GM12878 (cell line): Measurements from ENCODE around the gene TXNDC8. TPM values are rescaled to one million over a fixed set of nuclear protein-coding genes. Genes with fewer than 3 reads are reported as not detected.

Experiments
- ATAC-seq: fragments of 200-7000 bp; cut with Tn5 transposase; 3 replicates; pipeline ENCODE4 v1.9.1; 2020; ENCODE audit warnings: mild to moderate bottlenecking, moderate library complexity
- BruUV-seq: library from RNA; stranded (reverse); fragments of 400-500 nt; replicated peaks from 2 replicates; lab custom pipeline; 2021; lab: Mats Ljungman, UMichigan
- CTCF ChIA-PET: fragments of 300-600 bp; sonication (Branson Sonifier 250); formaldehyde crosslinking; extraction: SDS; loops from one replicate; lab custom pipeline; 2021; ENCODE audit warnings: inconsistent platforms; lab: Yijun Ruan, JAX
- POLR2A ChIA-PET: fragments of 350-600 bp; formaldehyde crosslinking; extraction: SDS; loops from one replicate; lab custom pipeline; 2021; ENCODE audit warnings: inconsistent platforms; lab: Charles Lee
- RAD21 ChIA-PET: fragments of 300-600 bp; sonication (Branson Sonifier 250); formaldehyde crosslinking; loops from one replicate; lab custom pipeline; 2023; ENCODE audit warnings: antibody characterized with exemption; ENCODE audit not compliant: unreplicated experiment; lab: Charles Lee
- SMC1A ChIA-PET: fragments of 300-600 bp; sonication (Branson Sonifier 250); formaldehyde crosslinking; loops from one replicate; lab custom pipeline; 2023; ENCODE audit not compliant: unreplicated experiment, uncharacterized antibody; lab: Charles Lee
- DNase-seq: peaks from one replicate; pipeline ENCODE4 v3.0.0-alpha.2; 2011; ENCODE audit warnings: low read depth, low spot score
- FAIRE-seq: peaks from 3 replicates; lab custom pipeline; 2011; peaks lifted over from hg19 to GRCh38; lab: Jason Lieb, UNC
- H2AFZ ChIP-seq: 2 replicates; pipeline ENCODE4 v1.6.0; 2011; ENCODE audit warnings: low read depth, low read length, control low read depth; ENCODE audit not compliant: control insufficient read depth
- H3K27ac ChIP-seq: 2 replicates; pipeline ENCODE4 v1.5.1; 2011; ENCODE audit warnings: control low read depth; ENCODE audit not compliant: control insufficient read depth, insufficient read depth
- H3K27me3 ChIP-seq, 2 experiments: replicated peaks in 1 of 2; 2 replicates each; pipeline versions ENCODE4 v1.6.0 to v1.6.1; 2011; ENCODE audit warnings: low read length in 1 of 2; ENCODE audit not compliant: control insufficient read depth in 2 of 2, insufficient read depth in 2 of 2
- H3K36me3 ChIP-seq, 2 experiments: 2 replicates each; pipeline ENCODE4 v1.5.1; 2011; ENCODE audit warnings: low read length in 1 of 2; ENCODE audit not compliant: control insufficient read depth in 2 of 2, insufficient read depth in 2 of 2
- H3K4me1 ChIP-seq: 2 replicates; pipeline ENCODE4 v1.6.1; 2011; ENCODE audit warnings: mild to moderate bottlenecking, low read length, moderate library complexity, mixed read lengths; ENCODE audit not compliant: control insufficient read depth, insufficient read depth
- H3K4me2 ChIP-seq: 2 replicates; pipeline ENCODE4 v1.6.0; 2011; ENCODE audit warnings: control low read depth; ENCODE audit not compliant: control insufficient read depth, insufficient read depth
- H3K4me3 ChIP-seq: fragments of 200-600 bp; sonication (generic); 2 replicates; pipeline ENCODE4 v1.5.1; 2016
- H3K79me2 ChIP-seq: 2 replicates; pipeline ENCODE4 v1.6.0; 2011; ENCODE audit warnings: low read length; ENCODE audit not compliant: control insufficient read depth, insufficient read depth
- H3K9ac ChIP-seq: 2 replicates; pipeline ENCODE4 v1.8.0; 2011; ENCODE audit warnings: low read length, control low read depth, mixed read lengths; ENCODE audit not compliant: control insufficient read depth, insufficient read depth
- H3K9me3 ChIP-seq: replicated peaks from 3 replicates; pipeline ENCODE4 v1.5.1; 2011; ENCODE audit warnings: mild to moderate bottlenecking, low read length; ENCODE audit not compliant: control insufficient read depth, insufficient read depth
- H4K20me1 ChIP-seq: 2 replicates; pipeline ENCODE4 v1.6.0; 2011; ENCODE audit not compliant: control insufficient read depth, insufficient read depth
- ATF7 ChIP-seq: fragments of 450-650 bp; IDR thresholded peaks from 2 replicates; pipeline ENCODE4 v1.6.1; 2016; ENCODE audit warnings: low read depth, mild to moderate bottlenecking
- BMI1 ChIP-seq: fragments of 450-650 bp; IDR thresholded peaks from 2 replicates; pipeline ENCODE4 v1.6.1; 2016; ENCODE audit warnings: mild to moderate bottlenecking, moderate library complexity, borderline replicate concordance
- CEBPB ChIP-seq, 2 experiments: fragments of 150-350 bp in 1 of 2; IDR thresholded peaks; 2 replicates each; pipeline ENCODE4 v1.6.1; 2012 to 2014; ENCODE audit warnings: low read depth in 2 of 2, low read length in 2 of 2, borderline replicate concordance in 1 of 2, inconsistent platforms in 1 of 2
- CHD1 ChIP-seq: IDR thresholded peaks from 2 replicates; pipeline ENCODE4 v1.6.1; 2012; ENCODE audit warnings: low read depth, low read length, improper control_type of control experiment
- CUX1 ChIP-seq: IDR thresholded peaks from 2 replicates; pipeline ENCODE4 v1.6.1; 2012; ENCODE audit warnings: improper control_type of control experiment, low read depth, low read length; ENCODE audit not compliant: insufficient replicate concordance
- EP300 ChIP-seq, 2 experiments: fragments of 150-350 bp in 1 of 2; IDR thresholded peaks; 2 replicates each; pipeline ENCODE4 v1.6.1; 2011 to 2012; ENCODE audit warnings: low read depth in 2 of 2, low read length in 2 of 2, borderline replicate concordance in 1 of 2, improper control_type of control experiment in 1 of 2, inconsistent platforms in 1 of 2; ENCODE audit not compliant: control insufficient read depth in 1 of 2
- HCFC1 ChIP-seq: fragments of 150-350 bp; IDR thresholded peaks from 2 replicates; pipeline ENCODE4 v1.6.1; 2014; ENCODE audit warnings: low read length
- HDGF ChIP-seq: fragments of 450-650 bp; IDR thresholded peaks from 2 replicates; pipeline ENCODE4 v1.6.1; 2016; ENCODE audit warnings: antibody characterized with exemption
- IKZF1 ChIP-seq: fragments of 450-650 bp; conservative IDR thresholded peaks from 2 replicates; pipeline ENCODE4 v1.6.1; 2017; ENCODE audit warnings: antibody characterized with exemption, mild to moderate bottlenecking
- IRF5 ChIP-seq: fragments of 450-650 bp; IDR thresholded peaks from 2 replicates; pipeline ENCODE4 v1.6.1; 2017; ENCODE audit warnings: borderline replicate concordance
- JUNB ChIP-seq: IDR thresholded peaks from 2 replicates; pipeline ENCODE4 v1.6.1; 2016; ENCODE audit warnings: antibody characterized with exemption, mild to moderate bottlenecking
- MXI1 ChIP-seq: fragments of 150-350 bp; IDR thresholded peaks from 2 replicates; pipeline ENCODE4 v1.6.1; 2011; ENCODE audit warnings: low read depth, mild to moderate bottlenecking, inconsistent platforms, low read length, improper control_type of control experiment
- MYB ChIP-seq: fragments of 150-350 bp; IDR thresholded peaks from 2 replicates; pipeline ENCODE4 v1.6.1; 2014; ENCODE audit warnings: mild to moderate bottlenecking, low read depth, low read length, borderline replicate concordance
- POLR2AphosphoS2 ChIP-seq: IDR thresholded peaks from 2 replicates; pipeline ENCODE4 v1.6.1; 2011; ENCODE audit warnings: low read depth, mild to moderate bottlenecking, low read length, improper control_type of control experiment, moderate library complexity
- POLR2AphosphoS5 ChIP-seq: IDR thresholded peaks from 2 replicates; pipeline ENCODE4 v1.6.1; 2011; ENCODE audit warnings: mild to moderate bottlenecking, low read length, inconsistent platforms
- RELA ChIP-seq: fragments of 450-650 bp; IDR thresholded peaks from 2 replicates; pipeline ENCODE4 v1.8.0; 2014; ENCODE audit warnings: borderline replicate concordance; ENCODE audit not compliant: partially characterized antibody
- RUNX3 ChIP-seq: IDR thresholded peaks from 2 replicates; pipeline ENCODE4 v1.6.1; 2012; ENCODE audit warnings: low read length, inconsistent platforms
- SPI1 ChIP-seq: IDR thresholded peaks from 2 replicates; pipeline ENCODE4 v1.6.1; 2011; ENCODE audit warnings: low read depth, mild to moderate bottlenecking, low read length, moderate library complexity, borderline replicate concordance; ENCODE audit not compliant: insufficient read depth
- STAT1 ChIP-seq: fragments of 450-650 bp; conservative IDR thresholded peaks from 2 replicates; pipeline ENCODE4 v1.6.1; 2014; ENCODE audit warnings: antibody characterized with exemption, mild to moderate bottlenecking
- ZNF207 ChIP-seq: fragments of 450-650 bp; IDR thresholded peaks from 2 replicates; pipeline ENCODE4 v1.6.1; 2014; ENCODE audit warnings: antibody characterized with exemption, mild to moderate bottlenecking, borderline replicate concordance
- WGBS: methylation state at CpG from one replicate; pipeline ENCODE4 v1.1.6; 2016; ENCODE audit warnings: low lambda C conversion rate; ENCODE audit not compliant: insufficient replicate concordance, insufficient coverage; ENCODE audit errors: missing lambda C conversion rate; 5-methylcytosine and 5-hydroxymethylcytosine counted together
- in situ Hi-C: fragments of 300-500 bp; cut with MboI; formaldehyde crosslinking; loops from 9 replicates; pipeline ENCODE4 v1.14.3; 2018; ENCODE audit warnings: mixed read lengths
- intact Hi-C: fragments of 100-400 bp; cut with micrococcal nuclease; formaldehyde crosslinking; loops from one replicate; pipeline ENCODE4 v1.14.2; 2022; ENCODE audit not compliant: unreplicated experiment
- polyA plus RNA-seq, 11 experiments: library from polyadenylated mRNA; depleted of rRNA in 4 of 11; unstranded in 6 of 11; stranded (reverse) in 5 of 11; fragments of >200 nt; fragmentation: Nextera tagmentation in 4 of 11; fragmentation: Illumina TruSeq in 1 of 11; extraction: Ambion mirVana in 4 of 11; extraction: Trizol in 1 of 11; gene quantifications; 1 replicate in 1 of 11; 2 replicates in 10 of 11; pipeline versions ENCODE4 v1.2.1 to v1.2.3, GENCODE V29; 2011 to 2016; ENCODE audit warnings: inconsistent platforms in 2 of 11, missing spikeins in 2 of 11, low read depth in 1 of 11
- total RNA-seq, 4 experiments: library from RNA; depleted of rRNA in 3 of 4; stranded (reverse); fragments of >200 nt in 3 of 4; fragmentation: Illumina TruSeq in 1 of 4; extraction: Trizol in 1 of 4; gene quantifications; 2 replicates each; pipeline versions ENCODE4 v1.2.1 to v1.2.3, GENCODE V29; 2013 to 2021

Gene TXNDC8
- total and polyA plus RNA-seq, 10 of the 15 experiments (the other 5 are each of a cell fraction or from before 2014, with no cell fraction given) = not detected

DNA sequence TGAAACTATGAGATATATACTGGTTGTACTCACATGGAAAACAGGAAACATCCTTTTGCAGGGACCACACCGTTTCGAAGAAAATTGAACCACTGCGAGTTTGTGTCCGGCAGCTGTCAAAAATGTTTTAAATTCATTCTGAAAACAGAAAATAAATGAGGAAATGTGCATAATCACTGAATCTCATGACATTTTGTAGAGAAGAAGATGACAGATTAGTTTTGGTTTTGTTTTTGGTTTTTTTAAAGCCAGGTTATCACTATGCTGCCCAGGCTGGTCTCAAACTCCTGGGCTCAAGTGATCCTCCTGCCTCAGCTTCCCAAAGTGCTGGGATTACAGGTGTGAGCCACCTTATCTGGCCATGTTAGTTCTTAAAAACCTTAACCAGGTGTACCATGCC, 3.5 kb downstream of the TXNDC8 start:
- RAD21 ChIA-PET = no interaction called here
- 0% methylated on average over 4 of the region's 4 CpGs for WGBS
- in situ Hi-C loops = no loop called here
- FAIRE-seq (no peak), ATAC-seq (peak; percentile 75), DNase-seq (no peak)
- no peaks in the 10 kb centered on the region for H3K79me2 ChIP-seq
- no peaks in the 10 kb centered on the region for H3K9me3 ChIP-seq
- POLR2A ChIA-PET = no interaction called here
- no peaks in the 10 kb centered on the region for H3K27me3 ChIP-seq
- H3K27ac ChIP-seq = no peak overlapping the region
- H3K9ac ChIP-seq = no peak overlapping the region
- no TSS peak for BruUV-seq
- H3K4me3 ChIP-seq = no peak overlapping the region
- no peak overlapping the region; the same call in 1 of the 2 replicates for H2AFZ ChIP-seq
- peak overlapping the region; percentile 21 for H3K4me2 ChIP-seq
- peaks cover 4% of the 10 kb centered on the region for H3K4me1 ChIP-seq
- H4K20me1 ChIP-seq = no peaks in the 10 kb centered on the region
- SMC1A ChIA-PET = interaction anchor here (1.0 kb wide), 2 partner anchors 16 to 76 kb away, joined by 3 to 6 read pairs; no protein-coding TSS in a partner anchor
- CTCF ChIA-PET = no interaction called here
- intact Hi-C loops = no loop called here
- no peaks in the 10 kb centered on the region for H3K36me3 ChIP-seq
- TF ChIP-seq IRF5 (no peak), MXI1 (no peak), ATF7 (0 out of 2 replicates have a peak, but pooled peaks have one; percentile 19), CHD1 (no peak), CUX1 (no peak), RELA (no peak), JUNB (peak; percentile 50), IKZF1 (no peak), STAT1 (no peak), EP300 (IDR thresholded peaks at IDR 0.05; ENCODE audit: borderline replicate concordance in 1 of 2, control insufficient read depth in 1 of 2, low read depth in 2 of 2, low read length in 2 of 2) (no peak), POLR2AphosphoS5 (no peak), HCFC1 (no peak), SPI1 (peak; percentile 46; the same call in 1 of the 2 replicates), POLR2AphosphoS2 (no peak), MYB (no peak), ZNF207 (no peak), CEBPB (IDR thresholded peaks at IDR 0.05; ENCODE audit: borderline replicate concordance in 1 of 2, low read depth in 2 of 2, low read length in 2 of 2) (no peak), BMI1 (no peak), HDGF (no peak), RUNX3 (no peak; the same call in 1 of the 2 replicates)
